GM18507 (cell line): Measurements from ENCODE around the gene DHX32.
"Not testable (repeated sequence)": the region's sequence is repeated elsewhere in the genome, so short reads cannot be mapped to it uniquely, and the experiment has no call there.

Experiments
- DNase-seq: peaks from one replicate; pipeline ENCODE4 v3.0.0; 2011; ENCODE audit warnings: low read depth; ENCODE audit not compliant: insufficient read length; ENCODE audit errors: extremely low spot score
- FAIRE-seq: peaks from 2 replicates; lab custom pipeline; 2011; peaks lifted over from hg19 to GRCh38; lab: Jason Lieb, UNC

DHX32 gene, protein sequence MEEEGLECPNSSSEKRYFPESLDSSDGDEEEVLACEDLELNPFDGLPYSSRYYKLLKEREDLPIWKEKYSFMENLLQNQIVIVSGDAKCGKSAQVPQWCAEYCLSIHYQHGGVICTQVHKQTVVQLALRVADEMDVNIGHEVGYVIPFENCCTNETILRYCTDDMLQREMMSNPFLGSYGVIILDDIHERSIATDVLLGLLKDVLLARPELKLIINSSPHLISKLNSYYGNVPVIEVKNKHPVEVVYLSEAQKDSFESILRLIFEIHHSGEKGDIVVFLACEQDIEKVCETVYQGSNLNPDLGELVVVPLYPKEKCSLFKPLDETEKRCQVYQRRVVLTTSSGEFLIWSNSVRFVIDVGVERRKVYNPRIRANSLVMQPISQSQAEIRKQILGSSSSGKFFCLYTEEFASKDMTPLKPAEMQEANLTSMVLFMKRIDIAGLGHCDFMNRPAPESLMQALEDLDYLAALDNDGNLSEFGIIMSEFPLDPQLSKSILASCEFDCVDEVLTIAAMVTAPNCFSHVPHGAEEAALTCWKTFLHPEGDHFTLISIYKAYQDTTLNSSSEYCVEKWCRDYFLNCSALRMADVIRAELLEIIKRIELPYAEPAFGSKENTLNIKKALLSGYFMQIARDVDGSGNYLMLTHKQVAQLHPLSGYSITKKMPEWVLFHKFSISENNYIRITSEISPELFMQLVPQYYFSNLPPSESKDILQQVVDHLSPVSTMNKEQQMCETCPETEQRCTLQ

GRCh38 chr10:125881192-125881591 lies at the start of gene DHX32:
Gene DHX32 (minus strand): TSS chr10:125881292. CDS start chr10:125880824, 468 bp downstream.
- FAIRE-seq = no peak
- no peak for DNase-seq

GRCh38 chr10:125929618-125930017 lies 48.5 kb upstream of the DHX32 start:
- DNase-seq (no peak), FAIRE-seq (no peak)

DNA sequence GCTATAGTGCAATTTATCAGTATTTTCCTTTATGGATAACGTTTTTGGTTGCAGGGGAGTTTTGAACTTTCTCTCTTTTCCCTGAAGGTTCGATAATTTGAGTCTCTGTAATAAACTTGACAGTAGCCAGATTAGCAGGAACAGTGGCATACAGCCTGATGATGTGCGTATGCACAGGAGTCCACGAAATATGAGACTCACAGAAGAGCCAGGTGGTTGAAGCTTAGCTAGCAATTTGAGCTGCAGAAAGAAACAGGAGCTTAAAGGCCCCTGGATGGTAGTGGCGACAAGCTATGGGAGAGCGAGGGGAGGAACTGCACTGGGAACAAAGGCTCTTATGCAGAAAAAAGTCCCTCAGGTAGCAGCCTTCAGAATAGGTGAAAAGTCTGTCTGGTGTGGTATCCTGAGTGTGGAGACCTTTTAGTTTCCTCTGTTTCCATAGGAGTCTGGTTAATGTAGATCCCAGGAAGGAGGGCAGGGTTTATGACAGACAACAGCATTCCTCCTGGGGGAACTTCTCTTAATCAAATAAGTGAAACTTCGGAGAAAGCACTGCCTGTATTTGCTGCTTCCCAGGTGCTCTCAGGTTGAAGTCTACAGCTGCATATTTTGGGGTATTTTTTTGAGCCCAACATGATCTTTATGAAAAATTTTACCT lies 48.0 kb upstream of the DHX32 start:
- DNase-seq = no peak

GRCh38 chr10:125927265-125927664 lies 46.2 kb upstream of the DHX32 start:
- DNase-seq, FAIRE-seq: not testable (repeated sequence)

More for the DNA sequence above, 48.0 kb upstream of the DHX32 start:
- FAIRE-seq = no peak

DNA sequence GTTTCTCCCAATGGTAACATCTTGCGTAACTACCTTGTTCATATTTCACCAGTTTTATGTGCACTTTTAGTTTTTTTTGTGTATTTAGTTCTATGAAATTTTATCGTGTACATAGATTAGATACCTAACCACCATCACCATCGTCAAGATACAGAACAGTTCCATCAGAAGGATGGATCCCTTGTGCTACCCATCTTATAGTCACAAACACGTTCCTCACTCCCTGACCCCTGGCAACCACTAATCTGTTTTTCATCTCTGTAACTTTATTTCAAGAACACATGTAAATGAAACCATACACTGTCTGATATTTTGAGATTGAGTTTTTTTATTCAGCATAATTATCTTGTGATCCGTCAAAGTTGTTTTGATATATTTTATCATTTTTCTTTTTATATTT lies 45.2 kb upstream of the DHX32 start:
- FAIRE-seq = no peak
- no peak for DNase-seq

DNA sequence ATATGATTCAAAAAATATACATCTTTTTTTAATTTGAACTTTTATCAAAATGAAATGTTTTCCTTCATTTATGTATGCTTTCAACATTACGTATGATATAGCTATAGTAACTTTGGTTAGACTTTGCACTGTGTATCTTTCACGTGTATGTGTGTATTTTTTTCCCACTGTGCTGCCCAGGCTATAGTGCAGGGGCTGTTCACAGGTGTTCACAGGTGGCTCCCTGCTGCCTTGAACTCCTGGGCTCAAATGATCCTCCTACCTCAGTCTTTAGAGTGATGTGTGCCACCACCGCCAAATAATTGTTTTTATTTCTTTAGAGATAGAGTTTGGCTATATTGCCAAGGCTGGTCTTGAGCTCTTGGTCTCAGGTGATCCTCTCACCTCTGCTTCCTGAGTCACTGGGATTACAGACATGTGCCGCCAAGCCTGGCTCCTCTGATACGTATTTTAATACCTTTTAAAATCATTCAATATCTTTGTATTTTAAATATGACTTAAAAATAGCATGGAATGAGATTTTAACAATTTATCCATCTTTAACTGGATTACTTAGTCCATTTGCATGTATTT lies 44.3 kb upstream of the DHX32 start:
- no peak for FAIRE-seq
- no peak for DNase-seq

- not testable (repeated sequence) for FAIRE-seq, DNase-seq
Observed at GRCh38 chr10:125921643-125922306, 40.7 kb upstream of the DHX32 start.

DNA sequence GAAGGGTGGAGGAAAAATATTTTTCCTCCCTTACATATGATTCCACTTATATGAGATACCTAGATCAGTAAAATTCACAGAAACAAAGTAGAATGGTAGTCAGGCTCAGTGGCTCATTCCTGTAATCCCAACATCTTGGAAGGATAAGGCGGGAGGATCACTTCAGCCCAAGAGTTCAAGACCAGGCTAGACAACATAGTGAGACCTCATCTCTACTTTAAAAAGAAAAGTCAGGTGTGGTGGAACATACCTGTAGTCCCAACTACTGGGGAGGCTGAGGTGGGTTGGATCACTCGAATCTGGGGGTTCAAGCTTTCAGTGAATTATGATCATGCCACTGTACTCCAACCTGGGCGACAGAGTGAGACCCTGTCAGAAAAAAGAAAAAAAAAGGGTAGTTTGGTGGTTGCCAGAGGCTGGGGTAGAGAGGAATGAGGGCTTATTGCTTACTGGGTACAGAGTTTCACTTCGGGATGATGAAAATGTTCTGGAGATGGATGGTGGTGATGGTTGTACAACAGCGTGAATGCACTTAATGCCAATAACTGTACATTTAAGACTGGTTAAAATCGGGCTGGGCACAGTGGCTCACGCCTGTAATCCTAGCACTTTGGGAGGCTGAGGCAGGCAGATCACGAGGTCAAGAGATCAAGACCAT lies 36.7 kb upstream of the DHX32 start:
- not testable (repeated sequence) for DNase-seq, FAIRE-seq

DNA sequence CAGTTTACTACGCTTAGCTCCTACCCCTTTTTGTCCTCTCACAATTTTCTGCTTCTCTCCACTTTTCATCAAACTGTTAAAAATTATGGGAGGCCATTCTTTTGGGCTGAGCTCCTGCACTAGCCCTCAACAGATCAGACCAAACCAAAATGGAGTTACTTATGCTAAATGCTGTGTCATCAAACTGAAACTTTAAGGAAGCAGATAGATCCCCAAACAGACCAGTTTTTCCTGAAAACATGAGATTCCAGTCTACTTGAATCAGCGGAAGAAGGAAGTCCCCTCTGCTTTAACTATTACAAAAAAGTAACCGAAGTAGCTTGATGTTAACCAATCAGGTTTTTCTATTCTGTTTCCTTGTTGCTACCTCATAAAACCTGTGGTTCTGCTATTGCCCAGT lies 35.9 kb upstream of the DHX32 start:
- DNase-seq (no peak), FAIRE-seq (no peak)

DNA sequence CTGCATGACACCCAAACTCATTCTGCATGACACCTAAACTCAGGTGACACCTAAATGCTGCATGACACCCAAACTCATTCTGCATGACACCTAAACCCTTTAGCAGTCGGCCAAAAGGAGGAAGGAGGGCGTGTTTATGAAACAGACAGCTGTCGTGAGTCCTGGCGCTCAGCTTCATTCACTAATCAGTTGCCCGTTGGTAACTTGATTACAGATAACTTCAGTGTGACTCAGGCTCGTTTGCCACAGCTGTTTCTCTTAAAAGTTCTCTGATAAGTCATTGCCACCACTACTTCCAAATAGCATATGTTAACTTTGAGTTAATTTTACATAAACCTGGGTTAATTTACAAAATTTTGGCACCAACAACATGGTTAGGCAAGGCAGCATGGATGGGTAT lies 32.2 kb upstream of the DHX32 start:
- FAIRE-seq, DNase-seq: not testable (repeated sequence)

GRCh38 chr10:125911990-125912389 lies 30.9 kb upstream of the DHX32 start:
- no peak for DNase-seq
- no peak for FAIRE-seq

DNA sequence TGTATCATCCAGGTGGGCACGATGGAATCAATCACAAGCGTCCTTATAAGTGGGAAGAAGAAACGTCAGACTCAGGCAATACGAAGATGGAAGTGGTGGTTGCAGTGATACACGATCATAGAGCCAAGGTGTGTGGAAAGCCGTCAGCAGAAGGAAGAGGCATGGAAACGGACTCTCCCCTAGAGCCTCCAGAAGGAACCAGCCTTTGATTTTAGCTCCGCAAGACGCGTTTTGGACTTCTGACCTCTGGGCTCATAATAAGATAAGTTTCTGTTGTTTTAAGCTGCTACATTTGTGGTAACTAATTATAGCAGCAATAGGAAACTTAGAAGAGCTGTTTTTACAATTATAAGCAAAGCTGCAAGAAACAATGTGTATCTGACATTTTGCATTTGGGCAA lies 30.1 kb upstream of the DHX32 start:
- no peak for DNase-seq
- FAIRE-seq = no peak

DNA sequence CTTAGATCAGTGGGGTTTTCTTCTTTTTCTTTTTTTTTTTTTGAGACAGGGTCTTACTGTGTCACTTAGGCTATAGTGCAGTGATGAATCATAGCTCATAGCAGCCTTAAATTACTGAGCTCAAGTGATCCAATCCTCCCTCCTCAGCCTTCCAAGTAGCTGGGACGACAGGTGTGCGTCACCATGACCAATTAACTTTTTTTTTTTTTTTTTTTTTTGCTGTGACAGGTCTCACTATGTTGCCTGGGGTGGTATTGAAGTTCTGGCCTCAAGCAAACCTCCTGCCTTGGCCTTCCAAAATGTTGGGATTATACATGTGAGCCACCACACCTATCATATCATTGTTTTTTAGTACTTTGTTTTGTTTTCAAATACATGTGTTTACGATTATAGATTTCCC lies 28.4 kb upstream of the DHX32 start:
- DNase-seq, FAIRE-seq: not testable (repeated sequence)

GRCh38 chr10:125908813-125909212 lies 27.7 kb upstream of the DHX32 start:
- not testable (repeated sequence) for DNase-seq, FAIRE-seq

GRCh38 chr10:125907598-125907997 lies 26.5 kb upstream of the DHX32 start:
- DNase-seq, FAIRE-seq: not testable (repeated sequence)

DNA sequence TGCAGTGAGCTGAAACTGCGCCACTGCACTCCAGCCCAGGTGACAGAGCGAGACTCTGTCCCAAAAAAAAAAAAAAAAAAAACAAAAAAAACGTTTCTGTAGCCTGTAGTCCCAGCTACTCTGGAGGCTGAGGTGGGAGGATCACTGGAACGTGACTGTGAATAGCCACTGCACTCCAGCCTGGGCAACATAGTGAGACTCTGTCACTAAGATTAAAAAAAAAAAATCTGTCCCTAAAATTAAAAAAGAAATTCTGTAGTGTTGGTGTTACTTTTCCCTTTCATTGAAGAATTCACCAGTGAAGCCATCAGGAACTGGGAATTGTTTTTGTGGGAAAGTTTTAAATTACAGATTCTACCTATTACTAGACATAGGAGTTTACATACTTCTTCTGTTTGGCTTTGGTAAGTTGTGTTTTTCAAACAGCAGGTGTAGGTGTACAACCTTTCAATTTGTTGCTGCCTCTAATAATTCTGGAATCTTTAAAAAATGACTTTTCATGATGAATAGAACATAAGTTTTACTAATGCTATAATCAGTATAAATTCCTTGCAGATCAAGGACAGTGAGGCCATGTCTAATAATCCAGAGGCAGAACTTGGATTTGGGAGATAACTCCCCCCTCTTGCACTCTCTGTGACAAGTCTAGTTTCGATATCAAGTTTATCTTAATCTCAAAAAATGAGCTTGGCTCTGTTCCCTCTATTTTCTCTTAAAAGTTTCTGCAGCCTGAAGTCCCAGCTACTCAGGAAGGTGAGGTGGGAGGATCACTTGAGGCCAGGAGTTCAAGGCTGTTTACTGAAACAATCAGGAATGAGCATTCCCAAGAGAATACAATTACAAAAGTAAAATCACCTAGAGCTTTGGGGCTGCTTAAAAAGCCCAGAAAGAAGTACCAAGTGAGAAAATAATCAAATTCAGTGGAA lies 24.2 kb upstream of the DHX32 start:
- DNase-seq, FAIRE-seq: not testable (repeated sequence)

DNA sequence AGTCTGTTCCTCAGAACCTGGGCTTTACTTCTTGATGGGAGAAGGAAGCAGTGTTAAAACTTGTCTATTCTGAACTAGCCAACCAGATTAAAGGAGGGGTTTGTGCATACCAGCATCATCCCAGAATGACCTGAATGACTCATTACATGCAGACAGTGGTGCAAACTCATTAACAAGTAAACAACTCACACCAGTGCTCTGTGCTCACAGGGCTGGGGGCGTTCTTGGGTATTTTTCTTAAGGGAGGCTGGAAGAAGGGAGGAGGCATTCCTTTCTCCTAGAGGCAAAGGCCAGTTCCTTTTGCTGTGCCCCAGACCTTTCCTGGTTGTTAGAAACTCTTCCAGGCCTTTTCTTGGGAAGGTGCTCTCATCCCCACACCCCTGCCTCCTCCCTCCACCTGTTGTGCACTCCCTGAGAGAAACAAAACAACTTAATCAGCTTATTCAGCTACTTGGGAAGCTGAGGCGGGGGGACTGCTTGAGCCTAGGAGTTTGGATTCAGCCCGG lies 22.1 kb upstream of the DHX32 start:
- FAIRE-seq, DNase-seq: not testable (repeated sequence)
